Activated T-cell treated with anti-CD3 and anti-CD28 coated beads for 4 hours (primary cell): ENCODE results near the gene KCTD20.
"Not testable (repeated sequence)": the region's sequence is repeated elsewhere in the genome, so short reads cannot be mapped to it uniquely, and the experiment has no call there.

Experiments used
- DNase-seq: peaks from one replicate; pipeline ENCODE4 v3.0.0-alpha.2; 2020

Gene KCTD20

GRCh38 chr6:36442671-36443470 lies at the start of gene KCTD20, which contains the start of gene PXT1:
KCTD20 (plus strand) TSS chr6:36443000; CDS start chr6:36470098, 27,098 bp downstream.
PXT1 (minus strand) TSS chr6:36442854; CDS start chr6:36426082, 16,772 bp downstream.
- DNase-seq = peak; percentile 73

GRCh38 chr6:36399970-36400369 lies 42.8 kb upstream of the KCTD20 start:
- no peak for DNase-seq

- no peak for DNase-seq
Observed at GRCh38 chr6:36402481-36402880, 40.3 kb upstream of the KCTD20 start.

GRCh38 chr6:36404164-36404563 lies 38.6 kb upstream of the KCTD20 start:
- DNase-seq = no peak

- DNase-seq = not testable (repeated sequence)
Observed at GRCh38 chr6:36409718-36410117, 33.1 kb upstream of the KCTD20 start.

- no peak for DNase-seq
Observed at GRCh38 chr6:36413489-36414480, 29.0 kb upstream of the KCTD20 start.

GRCh38 chr6:36414481-36414880 lies 28.3 kb upstream of the KCTD20 start:
- no peak for DNase-seq

- DNase-seq = no peak
Observed at GRCh38 chr6:36418558-36418957, 24.2 kb upstream of the KCTD20 start.

- no peak for DNase-seq
Observed at GRCh38 chr6:36419310-36419709, 23.5 kb upstream of the KCTD20 start.

GRCh38 chr6:36422714-36423100 lies 20.1 kb upstream of the KCTD20 start:
- no peak for DNase-seq

- DNase-seq = peak; percentile 96
Observed at GRCh38 chr6:36423101-36423824, 19.5 kb upstream of the KCTD20 start.

- DNase-seq = no peak
Observed at GRCh38 chr6:36426622-36427021, 16.2 kb upstream of the KCTD20 start.

- no peak for DNase-seq
Observed at GRCh38 chr6:36428911-36429310, 13.9 kb upstream of the KCTD20 start.

GRCh38 chr6:36430351-36430750 lies 12.4 kb upstream of the KCTD20 start:
- DNase-seq = no peak

GRCh38 chr6:36431197-36431596 lies 11.6 kb upstream of the KCTD20 start:
- DNase-seq = no peak

- DNase-seq = no peak
Observed at GRCh38 chr6:36432151-36432671, 10.6 kb upstream of the KCTD20 start.

GRCh38 chr6:36436466-36436865 lies 6.3 kb upstream of the KCTD20 start:
- DNase-seq = no peak

- peak; percentile 74 for DNase-seq
Observed at GRCh38 chr6:36441307-36441894, 1.4 kb upstream of the KCTD20 start.

- no peak for DNase-seq
Observed at GRCh38 chr6:36442103-36442670, 613 bp upstream of the KCTD20 start.

- DNase-seq = no peak
Observed at GRCh38 chr6:36443471-36444428, 950 bp downstream of the KCTD20 start.

- no peak for DNase-seq
Observed at GRCh38 chr6:36444470-36444869, 1.7 kb downstream of the KCTD20 start.
